Ureter (tissue), 1 donor: ENCODE measurements around the gene PDXP. TPM values are rescaled to one million over a fixed set of nuclear protein-coding genes. Genes with fewer than 3 reads are reported as not detected.

Experiments
- DNase-seq: peaks from one replicate; pipeline ENCODE4 v3.0.0-alpha.2; 2020; ENCODE audit warnings: low spot score
- total RNA-seq: library from RNA; stranded (reverse); gene quantifications from one replicate; pipeline ENCODE4 v1.2.4, GENCODE V29; 2023
- donor health status: DM: yes; HTN: yes; CAD: no.

Gene PDXP
- total RNA-seq, 1 donor from 2014 or later: 5.2 TPM

GRCh38 chr22:37696657-37697537, 38.4 kb downstream of the PDXP start, which contains the start of gene TRIOBP:
Gene TRIOBP, plus strand, starts transcription at chr22:37697048. Its CDS starts 4,318 bp downstream, at chr22:37701366.
- peak; percentile 93 for DNase-seq

- no peak for DNase-seq
Measured at GRCh38 chr22:37697538-37697835, 39.0 kb downstream of the PDXP start.

GRCh38 chr22:37701141-37701786, 42.7 kb downstream of the PDXP start:
- no peak for DNase-seq

- no peak for DNase-seq
Measured at GRCh38 chr22:37703906-37704305, 45.4 kb downstream of the PDXP start.

GRCh38 chr22:37704645-37705044, 46.1 kb downstream of the PDXP start:
- DNase-seq: no peak

GRCh38 chr22:37705205-37705604, 46.7 kb downstream of the PDXP start:
- DNase-seq: no peak

GRCh38 chr22:37708580-37709444, 50.3 kb downstream of the PDXP start:
- DNase-seq: no peak

- no peak for DNase-seq
Measured at GRCh38 chr22:37709445-37709765, 50.9 kb downstream of the PDXP start.

- no peak for DNase-seq
Measured at GRCh38 chr22:37710675-37711074, 52.2 kb downstream of the PDXP start.

GRCh38 chr22:37711490-37711889, 53.0 kb downstream of the PDXP start:
- no peak for DNase-seq

GRCh38 chr22:37713761-37714160, 55.2 kb downstream of the PDXP start:
- no peak for DNase-seq

GRCh38 chr22:37714634-37715033, 56.1 kb downstream of the PDXP start:
- DNase-seq: no peak

- DNase-seq: no peak
Measured at GRCh38 chr22:37715760-37716159, 57.2 kb downstream of the PDXP start.

Other genes starting within 250 kb of the PDXP start
- gene ELFN2, start 231.2 kb upstream of the PDXP start, total RNA-seq: 0.10 TPM
- gene MFNG, start 172.3 kb upstream of the PDXP start, total RNA-seq: 20.3 TPM
- gene CARD10, start 139.3 kb upstream of the PDXP start, total RNA-seq: 14.9 TPM
- gene CDC42EP1, start 98.2 kb upstream of the PDXP start, total RNA-seq: 33.4 TPM
- not detected for gene LGALS2, start 78.6 kb upstream of the PDXP start, total RNA-seq
- gene GGA1, start 49.9 kb upstream of the PDXP start, total RNA-seq: 68.9 TPM
- 56.2 TPM for gene SH3BP1, start 19.1 kb upstream of the PDXP start, total RNA-seq
- gene LGALS1, start 16.9 kb downstream of the PDXP start, total RNA-seq: 396 TPM
- gene NOL12, start 27.6 kb downstream of the PDXP start, total RNA-seq: 36.8 TPM
- 108 TPM for gene TRIOBP, start 38.3 kb downstream of the PDXP start, total RNA-seq
- 13.4 TPM for gene GCAT, start 149.2 kb downstream of the PDXP start, total RNA-seq
- not detected for gene GALR3, start 164.7 kb downstream of the PDXP start, total RNA-seq
- 26.9 TPM for gene ANKRD54, start 185.6 kb downstream of the PDXP start, total RNA-seq
- gene EIF3L, start 190.7 kb downstream of the PDXP start, total RNA-seq: 544 TPM
- 80.2 TPM for gene MICALL1, start 247.6 kb downstream of the PDXP start, total RNA-seq